GM12878 (cell line): ENCODE data around the gene JOSD2. TPM values are rescaled to one million over a fixed set of nuclear protein-coding genes. Genes with fewer than 3 reads are reported as not detected.

ENCODE experiments used
- ATAC-seq: fragments of 200-7000 bp; cut with Tn5 transposase; 3 replicates; pipeline ENCODE4 v1.9.1; 2020; ENCODE audit warnings: mild to moderate bottlenecking, moderate library complexity
- BruUV-seq: library from RNA; stranded (reverse); fragments of 400-500 nt; replicated peaks from 2 replicates; lab custom pipeline; 2021; lab: Mats Ljungman, UMichigan
- CTCF ChIA-PET: fragments of 300-600 bp; sonication (Branson Sonifier 250); formaldehyde crosslinking; extraction: SDS; loops from one replicate; lab custom pipeline; 2021; ENCODE audit warnings: inconsistent platforms; lab: Yijun Ruan, JAX
- POLR2A ChIA-PET: fragments of 350-600 bp; formaldehyde crosslinking; extraction: SDS; loops from one replicate; lab custom pipeline; 2021; ENCODE audit warnings: inconsistent platforms; lab: Charles Lee
- RAD21 ChIA-PET: fragments of 300-600 bp; sonication (Branson Sonifier 250); formaldehyde crosslinking; loops from one replicate; lab custom pipeline; 2023; ENCODE audit warnings: antibody characterized with exemption; ENCODE audit not compliant: unreplicated experiment; lab: Charles Lee
- SMC1A ChIA-PET: fragments of 300-600 bp; sonication (Branson Sonifier 250); formaldehyde crosslinking; loops from one replicate; lab custom pipeline; 2023; ENCODE audit not compliant: unreplicated experiment, uncharacterized antibody; lab: Charles Lee
- DNase-seq: peaks from one replicate; pipeline ENCODE4 v3.0.0-alpha.2; 2011; ENCODE audit warnings: low read depth, low spot score
- FAIRE-seq: peaks from 3 replicates; lab custom pipeline; 2011; peaks lifted over from hg19 to GRCh38; lab: Jason Lieb, UNC
- H2AFZ ChIP-seq: 2 replicates; pipeline ENCODE4 v1.6.0; 2011; ENCODE audit warnings: low read depth, low read length, control low read depth; ENCODE audit not compliant: control insufficient read depth
- H3K27ac ChIP-seq: 2 replicates; pipeline ENCODE4 v1.5.1; 2011; ENCODE audit warnings: control low read depth; ENCODE audit not compliant: control insufficient read depth, insufficient read depth
- H3K27me3 ChIP-seq, 2 experiments: replicated peaks in 1 of 2; 2 replicates each; pipeline versions ENCODE4 v1.6.0 to v1.6.1; 2011; ENCODE audit warnings: low read length in 1 of 2; ENCODE audit not compliant: control insufficient read depth in 2 of 2, insufficient read depth in 2 of 2
- H3K36me3 ChIP-seq, 2 experiments: 2 replicates each; pipeline ENCODE4 v1.5.1; 2011; ENCODE audit warnings: low read length in 1 of 2; ENCODE audit not compliant: control insufficient read depth in 2 of 2, insufficient read depth in 2 of 2
- H3K4me1 ChIP-seq: 2 replicates; pipeline ENCODE4 v1.6.1; 2011; ENCODE audit warnings: mild to moderate bottlenecking, low read length, moderate library complexity, mixed read lengths; ENCODE audit not compliant: control insufficient read depth, insufficient read depth
- H3K4me2 ChIP-seq: 2 replicates; pipeline ENCODE4 v1.6.0; 2011; ENCODE audit warnings: control low read depth; ENCODE audit not compliant: control insufficient read depth, insufficient read depth
- H3K4me3 ChIP-seq: fragments of 200-600 bp; sonication (generic); 2 replicates; pipeline ENCODE4 v1.5.1; 2016
- H3K79me2 ChIP-seq: 2 replicates; pipeline ENCODE4 v1.6.0; 2011; ENCODE audit warnings: low read length; ENCODE audit not compliant: control insufficient read depth, insufficient read depth
- H3K9ac ChIP-seq: 2 replicates; pipeline ENCODE4 v1.8.0; 2011; ENCODE audit warnings: low read length, control low read depth, mixed read lengths; ENCODE audit not compliant: control insufficient read depth, insufficient read depth
- H3K9me3 ChIP-seq: replicated peaks from 3 replicates; pipeline ENCODE4 v1.5.1; 2011; ENCODE audit warnings: mild to moderate bottlenecking, low read length; ENCODE audit not compliant: control insufficient read depth, insufficient read depth
- H4K20me1 ChIP-seq: 2 replicates; pipeline ENCODE4 v1.6.0; 2011; ENCODE audit not compliant: control insufficient read depth, insufficient read depth
- LARP7 ChIP-seq: fragments of 450-650 bp; IDR thresholded peaks from 2 replicates; pipeline ENCODE4 v1.6.1; 2017; ENCODE audit warnings: mild to moderate bottlenecking
- MYC ChIP-seq: IDR thresholded peaks from 2 replicates; pipeline ENCODE4 v1.6.1; 2011; ENCODE audit warnings: mild to moderate bottlenecking, low read length, moderate library complexity, inconsistent platforms; ENCODE audit not compliant: insufficient read depth, insufficient replicate concordance, insufficient read length, severe bottlenecking
- WGBS: methylation state at CpG from one replicate; pipeline ENCODE4 v1.1.6; 2016; ENCODE audit warnings: low lambda C conversion rate; ENCODE audit not compliant: insufficient replicate concordance, insufficient coverage; ENCODE audit errors: missing lambda C conversion rate; 5-methylcytosine and 5-hydroxymethylcytosine counted together
- in situ Hi-C: fragments of 300-500 bp; cut with MboI; formaldehyde crosslinking; loops from 9 replicates; pipeline ENCODE4 v1.14.3; 2018; ENCODE audit warnings: mixed read lengths
- intact Hi-C: fragments of 100-400 bp; cut with micrococcal nuclease; formaldehyde crosslinking; loops from one replicate; pipeline ENCODE4 v1.14.2; 2022; ENCODE audit not compliant: unreplicated experiment
- polyA plus RNA-seq, 11 experiments: library from polyadenylated mRNA; depleted of rRNA in 4 of 11; unstranded in 6 of 11; stranded (reverse) in 5 of 11; fragments of >200 nt; fragmentation: Nextera tagmentation in 4 of 11; fragmentation: Illumina TruSeq in 1 of 11; extraction: Ambion mirVana in 4 of 11; extraction: Trizol in 1 of 11; gene quantifications; 1 replicate in 1 of 11; 2 replicates in 10 of 11; pipeline versions ENCODE4 v1.2.1 to v1.2.3, GENCODE V29; 2011 to 2016; ENCODE audit warnings: inconsistent platforms in 2 of 11, missing spikeins in 2 of 11, low read depth in 1 of 11
- total RNA-seq, 4 experiments: library from RNA; depleted of rRNA in 3 of 4; stranded (reverse); fragments of >200 nt in 3 of 4; fragmentation: Illumina TruSeq in 1 of 4; extraction: Trizol in 1 of 4; gene quantifications; 2 replicates each; pipeline versions ENCODE4 v1.2.1 to v1.2.3, GENCODE V29; 2013 to 2021
- TF ChIP-seq, protein P1 (sequence below): fragments of 450-650 bp; formaldehyde crosslinking; IDR thresholded peaks from 2 replicates; pipeline ENCODE4 v1.4.0; 2022; ENCODE audit warnings: mild to moderate bottlenecking, moderate library complexity
- TF ChIP-seq, protein P2 (sequence below), 3 experiments: IDR thresholded peaks in 2 of 3; conservative IDR thresholded peaks in 1 of 3; 2 replicates each; pipeline ENCODE4 v1.5.1; 2011; ENCODE audit warnings: low read depth in 3 of 3, low read length in 3 of 3, mild to moderate bottlenecking in 3 of 3, control low read depth in 2 of 3, moderate library complexity in 2 of 3, inconsistent platforms in 1 of 3, mixed read lengths in 1 of 3; ENCODE audit not compliant: control insufficient read depth in 2 of 3, insufficient read depth in 1 of 3; ENCODE audit errors: extremely low read depth in 1 of 3

Gene JOSD2
- total and polyA plus RNA-seq, 10 of the 15 experiments (the other 5 are each of a cell fraction or from before 2014, with no cell fraction given) = 0.91 to 26.7 (median 13.0) TPM

DNA sequence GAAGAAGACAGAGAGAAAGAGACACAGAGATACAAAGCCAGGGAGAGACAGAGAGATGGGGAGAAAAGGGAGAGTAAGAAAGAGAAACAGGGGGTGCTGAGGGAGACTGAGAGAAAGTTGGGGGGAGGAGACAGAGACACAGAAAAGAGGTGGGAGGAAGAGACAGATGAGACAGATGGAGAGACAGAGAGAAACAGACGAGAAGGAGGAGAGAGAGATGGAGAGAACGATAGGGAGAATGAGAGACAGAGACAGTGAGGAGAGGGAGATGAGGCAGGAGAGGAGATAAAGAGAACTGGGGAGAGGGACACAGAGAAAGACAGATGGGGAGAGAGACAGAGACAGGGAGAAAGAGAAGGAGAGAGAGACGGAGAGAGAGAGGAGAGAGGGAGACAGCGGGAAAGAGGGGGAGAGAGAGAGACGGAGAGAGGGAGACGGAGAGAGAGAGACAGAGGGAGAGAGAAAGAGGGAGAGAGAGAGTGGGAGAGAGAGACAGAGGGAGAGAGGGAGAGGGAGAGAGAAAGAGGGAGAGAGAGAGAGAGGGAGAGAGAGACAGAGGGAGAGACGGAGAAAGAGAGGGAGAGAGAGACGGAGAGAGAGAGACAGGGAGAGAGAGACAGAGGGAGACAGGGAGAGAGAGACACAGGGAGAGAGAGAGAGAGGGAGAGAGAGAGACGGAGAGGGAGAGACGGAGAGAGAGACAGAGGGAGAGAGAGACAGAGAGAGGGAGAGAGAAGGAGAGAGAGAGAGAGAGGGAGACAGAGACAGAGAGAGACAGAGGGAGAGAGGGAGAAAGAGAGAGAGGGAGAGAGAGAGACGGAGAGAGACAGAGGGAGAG lies 12.6 kb downstream of the JOSD2 start:
- POLR2A ChIA-PET = no interaction called here
- CTCF ChIA-PET = no interaction called here

More for the DNA sequence above, 12.6 kb downstream of the JOSD2 start:
- intact Hi-C loops (no loop called here), in situ Hi-C loops (no loop called here)
- no peak overlapping the region for H3K4me2 ChIP-seq
- no peaks in the 10 kb centered on the region for H3K4me1 ChIP-seq
- no peaks in the 10 kb centered on the region for H3K36me3 ChIP-seq
- no peaks in the 10 kb centered on the region for H3K79me2 ChIP-seq
- no peak overlapping the region for H2AFZ ChIP-seq
- no peak overlapping the region for H3K27ac ChIP-seq
- H3K4me3 ChIP-seq = no peak overlapping the region
- SMC1A ChIA-PET = no interaction called here
- H3K27me3 ChIP-seq = no peaks in the 10 kb centered on the region
- RAD21 ChIA-PET = no interaction called here
- no peak for TF ChIP-seq MYC
- TF ChIP-seq LARP7 = no peak
- TF ChIP-seq, protein P1, sequence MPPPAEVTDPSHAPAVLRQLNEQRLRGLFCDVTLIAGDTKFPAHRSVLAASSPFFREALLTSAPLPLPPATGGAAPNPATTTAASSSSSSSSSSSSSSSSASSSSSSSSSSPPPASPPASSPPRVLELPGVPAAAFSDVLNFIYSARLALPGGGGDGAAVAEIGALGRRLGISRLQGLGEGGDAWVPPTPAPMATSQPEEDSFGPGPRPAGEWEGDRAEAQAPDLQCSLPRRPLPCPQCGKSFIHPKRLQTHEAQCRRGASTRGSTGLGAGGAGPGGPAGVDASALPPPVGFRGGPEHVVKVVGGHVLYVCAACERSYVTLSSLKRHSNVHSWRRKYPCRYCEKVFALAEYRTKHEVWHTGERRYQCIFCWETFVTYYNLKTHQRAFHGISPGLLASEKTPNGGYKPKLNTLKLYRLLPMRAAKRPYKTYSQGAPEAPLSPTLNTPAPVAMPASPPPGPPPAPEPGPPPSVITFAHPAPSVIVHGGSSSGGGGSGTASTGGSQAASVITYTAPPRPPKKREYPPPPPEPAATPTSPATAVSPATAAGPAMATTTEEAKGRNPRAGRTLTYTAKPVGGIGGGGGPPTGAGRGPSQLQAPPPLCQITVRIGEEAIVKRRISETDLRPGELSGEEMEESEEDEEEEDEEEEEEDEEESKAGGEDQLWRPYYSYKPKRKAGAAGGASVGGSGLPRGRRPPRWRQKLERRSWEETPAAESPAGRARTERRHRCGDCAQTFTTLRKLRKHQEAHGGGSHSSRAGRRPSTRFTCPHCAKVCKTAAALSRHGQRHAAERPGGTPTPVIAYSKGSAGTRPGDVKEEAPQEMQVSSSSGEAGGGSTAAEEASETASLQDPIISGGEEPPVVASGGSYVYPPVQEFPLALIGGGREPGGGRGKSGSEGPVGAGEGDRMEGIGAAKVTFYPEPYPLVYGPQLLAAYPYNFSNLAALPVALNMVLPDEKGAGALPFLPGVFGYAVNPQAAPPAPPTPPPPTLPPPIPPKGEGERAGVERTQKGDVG = no peak
- TF ChIP-seq, protein P2, sequence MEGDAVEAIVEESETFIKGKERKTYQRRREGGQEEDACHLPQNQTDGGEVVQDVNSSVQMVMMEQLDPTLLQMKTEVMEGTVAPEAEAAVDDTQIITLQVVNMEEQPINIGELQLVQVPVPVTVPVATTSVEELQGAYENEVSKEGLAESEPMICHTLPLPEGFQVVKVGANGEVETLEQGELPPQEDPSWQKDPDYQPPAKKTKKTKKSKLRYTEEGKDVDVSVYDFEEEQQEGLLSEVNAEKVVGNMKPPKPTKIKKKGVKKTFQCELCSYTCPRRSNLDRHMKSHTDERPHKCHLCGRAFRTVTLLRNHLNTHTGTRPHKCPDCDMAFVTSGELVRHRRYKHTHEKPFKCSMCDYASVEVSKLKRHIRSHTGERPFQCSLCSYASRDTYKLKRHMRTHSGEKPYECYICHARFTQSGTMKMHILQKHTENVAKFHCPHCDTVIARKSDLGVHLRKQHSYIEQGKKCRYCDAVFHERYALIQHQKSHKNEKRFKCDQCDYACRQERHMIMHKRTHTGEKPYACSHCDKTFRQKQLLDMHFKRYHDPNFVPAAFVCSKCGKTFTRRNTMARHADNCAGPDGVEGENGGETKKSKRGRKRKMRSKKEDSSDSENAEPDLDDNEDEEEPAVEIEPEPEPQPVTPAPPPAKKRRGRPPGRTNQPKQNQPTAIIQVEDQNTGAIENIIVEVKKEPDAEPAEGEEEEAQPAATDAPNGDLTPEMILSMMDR (IDR thresholded peaks at IDR 0.05 in 2 of 3, conservative IDR thresholded peaks at IDR 0.05 in 1 of 3; ENCODE audit: control insufficient read depth in 2 of 3, extremely low read depth in 1 of 3, insufficient read depth in 1 of 3, low read depth in 3 of 3, low read length in 3 of 3) = no peak
- FAIRE-seq (no peak), DNase-seq (no peak), ATAC-seq (no peak)
- 46% methylated on average over 11 of the region's 11 CpGs for WGBS
- H4K20me1 ChIP-seq = no peaks in the 10 kb centered on the region
- no peak overlapping the region for H3K9ac ChIP-seq
- no TSS peak for BruUV-seq
- no peaks in the 10 kb centered on the region for H3K9me3 ChIP-seq
